ENCODE measurements around the gene CD160.
A peak's percentile ranks its signal among the peaks of the same experiment; 100 is the strongest.
"Not testable (repeated sequence)": the region's sequence is repeated elsewhere in the genome, so short reads cannot be mapped to it uniquely, and the experiment has no call there.

Gene CD160

DNA sequence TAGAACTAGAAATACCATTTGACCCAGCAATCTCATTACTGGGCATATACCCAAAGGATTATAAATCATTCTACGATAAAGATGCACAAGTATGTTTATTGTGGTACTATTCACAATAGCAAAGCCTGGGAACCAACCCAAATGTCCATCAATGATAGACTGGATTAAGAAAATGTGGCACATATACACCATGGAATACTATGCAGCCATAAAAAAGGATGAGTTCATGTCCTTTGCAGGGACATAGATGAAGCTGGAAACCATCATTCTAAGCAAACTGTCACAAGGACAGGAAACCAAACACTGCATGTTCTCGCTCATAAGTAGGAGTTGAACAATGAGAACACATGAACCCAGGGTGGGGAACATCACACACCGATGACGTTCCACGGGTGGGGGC, 6.9 kb downstream of the CD160 start:
- peaks cover 14% of the 10 kb centered on the region for H3K27me3 Mint-ChIP-seq
- not testable (repeated sequence) for H3K27ac Mint-ChIP-seq; DNase-seq; H3K9me3 Mint-ChIP-seq; H3K36me3 Mint-ChIP-seq (ENCODE audit: low read depth); H3K4me3 Mint-ChIP-seq; H3K4me1 Mint-ChIP-seq (ENCODE audit: low read depth)

DNA sequence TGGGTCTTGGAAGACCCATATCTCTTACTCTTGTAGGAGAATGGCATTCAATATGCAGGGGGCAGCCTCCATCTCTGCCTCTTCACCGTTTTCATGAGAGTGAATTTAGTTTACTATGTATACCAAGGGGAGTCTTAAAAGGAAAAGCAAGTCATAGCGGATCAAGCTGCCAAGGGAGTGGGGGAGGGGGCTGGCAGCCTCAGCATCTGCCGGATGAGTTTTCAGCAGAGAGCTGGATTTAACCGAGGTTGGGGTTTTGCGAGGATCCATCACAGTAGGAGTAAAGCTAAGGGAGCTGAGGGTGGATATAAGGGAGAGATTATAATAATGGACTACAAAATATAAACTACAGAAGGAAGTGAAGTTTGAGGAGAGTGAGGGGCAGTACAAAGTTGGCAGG, 9.9 kb downstream of the CD160 start:
- H3K36me3 Mint-ChIP-seq (ENCODE audit: low read depth) = no peaks in the 10 kb centered on the region
- H3K4me3 Mint-ChIP-seq = no peak overlapping the region
- H3K9me3 Mint-ChIP-seq = no peaks in the 10 kb centered on the region
- H3K27me3 Mint-ChIP-seq = no peaks in the 10 kb centered on the region
- no peak overlapping the region for H3K27ac Mint-ChIP-seq
- no peak for DNase-seq
- peaks cover 2% of the 10 kb centered on the region for H3K4me1 Mint-ChIP-seq (ENCODE audit: low read depth)

DNA sequence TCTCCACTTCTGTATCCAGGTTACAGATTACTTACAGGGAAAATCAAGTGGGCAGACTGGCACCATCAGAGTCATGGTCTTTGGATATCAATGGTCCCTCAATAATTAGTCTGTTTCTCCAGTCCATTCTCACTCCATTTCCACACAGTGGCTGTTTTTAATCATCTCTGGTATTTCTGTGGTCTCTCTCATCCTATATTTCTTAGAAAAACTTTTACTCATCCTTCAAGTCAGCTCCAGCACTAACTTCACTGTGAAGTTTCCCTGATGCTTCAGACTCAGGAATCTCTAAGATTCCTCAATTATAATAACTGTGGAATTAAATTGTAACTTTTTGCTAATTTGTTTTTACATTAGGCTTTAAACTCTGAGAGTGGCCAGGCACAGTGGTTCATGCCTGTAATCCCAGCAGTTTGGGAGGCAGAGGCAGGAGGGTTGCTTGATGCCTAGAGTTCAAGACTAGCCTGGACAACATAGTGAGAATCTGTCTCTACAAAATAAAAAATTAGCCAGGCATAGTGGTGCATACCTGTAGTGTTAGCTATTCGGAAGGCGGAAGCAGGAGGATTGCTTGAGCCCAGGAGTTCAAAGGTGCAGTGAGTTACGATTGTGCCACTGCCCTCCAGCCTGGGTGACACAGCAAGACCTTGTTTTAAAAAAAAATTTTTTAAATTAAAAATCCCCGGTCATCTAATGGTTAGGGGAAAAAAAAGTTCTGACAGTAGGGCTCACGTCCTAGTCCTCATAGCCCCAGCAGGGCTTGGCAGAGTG, 10.6 kb downstream of the CD160 start:
- H3K27me3 Mint-ChIP-seq = no peaks in the 10 kb centered on the region
- no peaks in the 10 kb centered on the region for H3K36me3 Mint-ChIP-seq (ENCODE audit: low read depth)
- H3K4me1 Mint-ChIP-seq (ENCODE audit: low read depth) = peaks cover 2% of the 10 kb centered on the region
- H3K27ac Mint-ChIP-seq = no peak overlapping the region
- H3K4me3 Mint-ChIP-seq = no peak overlapping the region
- DNase-seq = no peak
- H3K9me3 Mint-ChIP-seq = no peaks in the 10 kb centered on the region

DNA sequence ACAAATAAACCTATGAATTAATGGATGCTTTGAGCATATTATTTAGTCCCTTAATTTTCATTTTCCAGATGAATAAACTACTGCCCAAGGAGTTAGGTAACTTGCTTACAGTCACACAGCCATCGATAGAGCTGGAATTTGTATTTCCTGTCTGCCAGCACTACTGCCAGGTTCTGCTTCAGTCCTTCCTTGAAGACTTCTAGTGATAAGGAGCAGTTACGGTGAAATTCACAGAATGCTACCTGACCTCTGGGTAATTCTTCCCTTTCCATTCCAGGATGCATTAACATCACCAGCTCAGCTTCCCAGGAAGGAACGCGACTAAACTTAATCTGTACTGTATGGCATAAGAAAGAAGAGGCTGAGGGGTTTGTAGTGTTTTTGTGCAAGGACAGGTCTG, 11.2 kb downstream of the CD160 start:
- H3K27ac Mint-ChIP-seq = no peak overlapping the region
- H3K4me1 Mint-ChIP-seq (ENCODE audit: low read depth) = peaks cover 2% of the 10 kb centered on the region
- DNase-seq = no peak
- no peaks in the 10 kb centered on the region for H3K9me3 Mint-ChIP-seq
- no peaks in the 10 kb centered on the region for H3K36me3 Mint-ChIP-seq (ENCODE audit: low read depth)
- no peaks in the 10 kb centered on the region for H3K27me3 Mint-ChIP-seq
- H3K4me3 Mint-ChIP-seq = no peak overlapping the region

DNA sequence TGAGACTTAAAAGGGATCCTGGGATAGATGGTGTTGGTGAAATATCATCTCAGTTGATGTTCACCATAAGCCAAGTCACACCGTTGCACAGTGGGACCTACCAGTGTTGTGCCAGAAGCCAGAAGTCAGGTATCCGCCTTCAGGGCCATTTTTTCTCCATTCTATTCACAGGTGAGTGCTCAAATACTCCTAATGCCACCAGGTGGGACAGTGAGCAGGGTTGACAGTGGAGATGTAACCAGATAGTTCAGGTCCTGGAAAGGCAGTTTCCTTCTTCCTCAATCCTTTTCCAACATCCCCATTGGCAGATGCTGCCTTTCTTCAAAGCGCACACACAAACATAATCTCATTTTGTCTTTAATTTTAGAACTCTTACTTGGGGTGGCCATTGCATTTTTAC, 11.6 kb downstream of the CD160 start:
- Mint-ChIP-seq H3K27me3 (no peaks in the 10 kb centered on the region), H3K4me3 (no peak overlapping the region), H3K9me3 (no peaks in the 10 kb centered on the region), H3K4me1 (ENCODE audit: low read depth) (peaks cover 2% of the 10 kb centered on the region), H3K36me3 (ENCODE audit: low read depth) (no peaks in the 10 kb centered on the region), H3K27ac (no peak overlapping the region)
- no peak for DNase-seq

DNA sequence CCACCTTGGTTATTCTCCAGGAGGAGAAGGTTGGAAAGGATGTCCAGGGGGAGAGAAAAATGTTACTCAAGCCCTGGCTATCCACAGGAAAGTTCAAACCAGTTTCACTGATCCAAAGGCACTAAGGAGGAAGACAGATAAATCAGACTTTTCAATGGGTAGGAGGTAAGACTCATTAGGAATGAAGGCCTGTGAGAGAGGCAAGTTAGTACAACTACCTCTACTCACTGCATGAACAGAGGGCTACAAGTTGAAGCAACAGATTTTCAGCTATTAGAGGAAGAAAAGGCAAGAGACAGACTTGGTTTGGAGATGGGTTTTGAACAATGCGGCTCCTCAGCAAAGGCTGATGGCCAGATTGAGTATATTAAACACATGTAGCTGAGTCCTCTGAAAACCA, 16.9 kb downstream of the CD160 start:
- H3K27ac Mint-ChIP-seq = no peak overlapping the region
- no peaks in the 10 kb centered on the region for H3K9me3 Mint-ChIP-seq
- H3K36me3 Mint-ChIP-seq (ENCODE audit: low read depth) = peaks cover 4% of the 10 kb centered on the region
- peaks cover 2% of the 10 kb centered on the region for H3K4me1 Mint-ChIP-seq (ENCODE audit: low read depth)
- no peak overlapping the region for H3K4me3 Mint-ChIP-seq
- no peaks in the 10 kb centered on the region for H3K27me3 Mint-ChIP-seq
- DNase-seq = no peak

DNA sequence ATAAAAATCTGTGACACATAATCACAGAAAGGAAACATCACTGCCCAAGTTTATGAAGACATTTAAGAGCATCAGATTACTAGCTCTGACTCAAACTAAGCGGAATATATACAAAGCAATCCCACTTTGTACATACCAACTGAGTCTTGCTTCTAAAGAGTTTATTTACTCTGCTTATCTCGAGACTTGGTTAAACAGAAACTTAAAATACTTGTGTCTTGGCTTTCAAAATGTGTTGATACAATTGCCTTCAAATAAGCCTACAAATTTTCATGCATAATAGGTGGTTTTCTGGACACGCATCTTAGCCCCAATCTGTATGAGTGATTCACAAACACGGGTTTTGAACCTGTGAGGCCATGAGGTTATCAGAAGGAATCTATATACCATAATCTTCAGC, 21.0 kb downstream of the CD160 start:
- Mint-ChIP-seq H3K4me3 (no peak overlapping the region), H3K9me3 (no peaks in the 10 kb centered on the region), H3K36me3 (ENCODE audit: low read depth) (peaks cover 41% of the 10 kb centered on the region), H3K27ac (no peak overlapping the region), H3K27me3 (no peaks in the 10 kb centered on the region), H3K4me1 (ENCODE audit: low read depth) (peaks cover 2% of the 10 kb centered on the region)
- DNase-seq = no peak

DNA sequence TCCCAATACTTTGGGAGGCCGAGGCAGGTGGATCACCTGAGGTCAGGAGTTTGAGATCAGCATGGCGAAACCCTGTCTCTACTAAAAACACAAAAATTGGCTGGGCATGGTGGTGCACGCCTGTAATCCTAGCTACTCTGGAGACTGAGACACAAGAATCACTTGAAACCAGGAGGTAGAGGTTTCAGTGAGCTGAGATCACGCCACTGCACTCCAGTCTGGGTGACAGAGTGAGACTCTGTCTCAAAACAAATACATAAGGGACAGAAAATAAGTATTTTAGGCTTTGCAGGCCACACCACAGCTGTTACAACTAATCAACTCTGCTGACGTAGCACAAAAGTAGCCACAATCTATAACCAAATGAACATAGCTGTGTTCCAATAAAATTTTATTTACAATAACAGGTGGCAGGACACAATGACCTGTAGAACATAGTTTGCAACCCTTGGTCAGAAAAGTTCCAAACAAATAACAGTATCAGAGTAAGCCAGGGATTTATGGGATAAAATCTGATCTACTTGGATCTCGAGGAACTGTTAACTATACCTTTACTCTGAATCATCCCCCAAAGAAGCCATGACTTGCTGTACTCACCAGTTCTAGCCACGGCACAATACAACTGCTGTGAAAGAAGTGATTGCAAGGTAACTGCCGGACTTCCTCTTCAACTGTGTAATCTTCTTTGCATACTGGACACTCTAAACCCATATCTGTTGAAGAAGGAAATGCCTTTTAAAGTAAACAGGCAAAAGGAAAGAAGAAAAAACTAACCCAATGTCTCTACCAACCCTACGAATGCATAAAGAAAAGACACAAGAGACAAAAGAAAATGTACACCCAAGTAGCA, 28.3 kb downstream of the CD160 start:
- Mint-ChIP-seq H3K36me3 (ENCODE audit: low read depth) (peaks cover 85% of the 10 kb centered on the region), H3K27me3 (no peaks in the 10 kb centered on the region), H3K9me3 (no peaks in the 10 kb centered on the region), H3K4me1 (ENCODE audit: low read depth) (peaks cover 10% of the 10 kb centered on the region), H3K27ac (no peak overlapping the region), H3K4me3 (no peak overlapping the region)
- no peak for DNase-seq

DNA sequence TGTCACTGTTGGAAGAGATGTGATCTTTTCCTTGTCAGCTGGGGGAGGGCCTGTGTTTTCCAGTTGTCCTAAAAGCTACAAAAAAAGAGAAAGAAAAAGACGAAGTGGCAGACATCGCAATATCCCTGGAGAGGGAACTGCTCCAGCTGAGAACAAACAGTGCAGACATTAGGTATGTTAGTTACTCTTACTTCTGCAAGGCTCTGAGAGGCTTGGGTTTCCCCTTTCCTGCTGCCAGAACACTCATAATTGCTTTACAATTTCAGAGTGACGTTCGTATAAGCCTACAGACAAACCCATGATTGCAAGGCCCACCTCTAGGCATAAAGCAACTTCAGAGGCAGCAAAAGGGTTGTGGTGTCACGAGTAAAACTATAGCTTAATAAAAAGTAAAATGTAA, 31.1 kb downstream of the CD160 start:
- peaks cover 75% of the 10 kb centered on the region for H3K36me3 Mint-ChIP-seq (ENCODE audit: low read depth)
- H3K4me3 Mint-ChIP-seq = no peak overlapping the region

DNA sequence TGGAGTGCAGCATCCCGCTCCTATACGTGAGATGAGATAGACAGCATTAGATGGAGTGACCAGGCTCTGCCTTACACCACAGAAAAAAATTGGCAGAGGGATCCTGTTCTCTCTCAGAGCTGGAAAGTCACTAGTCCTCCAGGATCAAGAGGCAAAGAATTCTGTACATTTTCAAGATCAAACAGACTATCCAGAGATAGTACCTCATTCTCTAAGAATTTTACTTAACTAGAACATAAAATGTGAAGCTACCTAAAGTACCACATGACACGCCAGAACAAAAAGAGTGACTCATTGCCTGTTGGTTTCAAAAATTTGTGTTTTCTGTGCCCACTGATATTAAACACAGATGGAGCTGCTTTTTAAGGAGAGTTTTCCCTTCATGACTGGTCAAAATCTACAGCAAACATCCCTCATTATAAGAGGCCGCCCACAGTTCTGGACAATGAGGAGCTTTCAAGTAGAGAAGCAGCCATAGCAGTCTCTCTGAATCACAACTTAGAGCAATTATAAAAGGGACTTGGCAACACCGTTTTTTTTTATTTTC, 32.3 kb downstream of the CD160 start:
- DNase-seq = no peak
- H3K9me3 Mint-ChIP-seq = no peaks in the 10 kb centered on the region
- peaks cover 10% of the 10 kb centered on the region for H3K4me1 Mint-ChIP-seq (ENCODE audit: low read depth)
- H3K36me3 Mint-ChIP-seq (ENCODE audit: low read depth) = peaks cover 79% of the 10 kb centered on the region
- H3K4me3 Mint-ChIP-seq = no peak overlapping the region
- no peaks in the 10 kb centered on the region for H3K27me3 Mint-ChIP-seq
- H3K27ac Mint-ChIP-seq = peak overlapping the region; percentile 63

More for the DNA sequence above, 31.1 kb downstream of the CD160 start:
- Mint-ChIP-seq H3K27me3 (no peaks in the 10 kb centered on the region), H3K4me1 (ENCODE audit: low read depth) (peaks cover 10% of the 10 kb centered on the region), H3K9me3 (no peaks in the 10 kb centered on the region), H3K27ac (no peak overlapping the region)
- no peak for DNase-seq

DNA sequence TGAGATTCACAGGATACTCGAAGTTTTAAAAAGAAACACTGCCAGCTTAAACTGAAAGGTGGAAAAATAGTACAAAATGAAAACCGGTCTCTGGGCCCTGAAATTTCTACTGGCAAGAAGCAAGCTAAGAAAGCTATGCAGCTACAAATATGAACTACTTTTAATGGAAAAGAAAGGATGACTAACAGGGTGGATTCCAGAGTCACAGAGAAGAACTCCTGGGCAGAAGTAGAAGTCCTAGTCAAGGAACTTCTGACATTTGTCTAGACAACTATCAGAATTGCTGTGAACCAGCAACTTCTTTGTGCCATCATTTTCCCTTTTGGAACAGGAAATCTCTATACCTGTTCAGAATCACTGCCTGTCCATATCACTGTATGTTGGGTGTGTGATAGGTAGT, 38.1 kb downstream of the CD160 start:
- no peak overlapping the region for H3K27ac Mint-ChIP-seq
- DNase-seq = no peak
- peaks cover 8% of the 10 kb centered on the region for H3K9me3 Mint-ChIP-seq
- peaks cover 8% of the 10 kb centered on the region for H3K4me1 Mint-ChIP-seq (ENCODE audit: low read depth)
- H3K36me3 Mint-ChIP-seq (ENCODE audit: low read depth) = peaks cover 75% of the 10 kb centered on the region
- H3K4me3 Mint-ChIP-seq = no peak overlapping the region
- no peaks in the 10 kb centered on the region for H3K27me3 Mint-ChIP-seq

DNA sequence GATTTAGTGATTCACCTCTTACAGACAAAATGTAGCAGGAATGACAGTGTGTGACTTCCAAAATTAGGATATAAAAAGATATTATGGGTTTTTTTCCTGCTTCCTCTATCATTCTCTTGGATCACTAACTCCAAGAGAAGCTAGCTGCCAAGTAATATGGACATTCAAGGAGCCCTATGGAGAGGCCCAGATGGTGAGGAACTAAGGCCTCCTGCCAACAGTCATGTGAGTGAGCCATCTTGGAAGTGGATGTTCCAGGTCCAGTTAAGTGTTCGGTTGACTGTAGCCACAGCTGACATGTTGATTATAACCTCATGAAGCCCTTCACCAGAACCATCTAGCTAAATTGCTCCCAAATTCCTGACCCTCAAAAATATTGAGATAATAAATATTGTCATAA, 38.8 kb downstream of the CD160 start:
- DNase-seq = no peak
- H3K4me1 Mint-ChIP-seq (ENCODE audit: low read depth) = peaks cover 8% of the 10 kb centered on the region

DNA sequence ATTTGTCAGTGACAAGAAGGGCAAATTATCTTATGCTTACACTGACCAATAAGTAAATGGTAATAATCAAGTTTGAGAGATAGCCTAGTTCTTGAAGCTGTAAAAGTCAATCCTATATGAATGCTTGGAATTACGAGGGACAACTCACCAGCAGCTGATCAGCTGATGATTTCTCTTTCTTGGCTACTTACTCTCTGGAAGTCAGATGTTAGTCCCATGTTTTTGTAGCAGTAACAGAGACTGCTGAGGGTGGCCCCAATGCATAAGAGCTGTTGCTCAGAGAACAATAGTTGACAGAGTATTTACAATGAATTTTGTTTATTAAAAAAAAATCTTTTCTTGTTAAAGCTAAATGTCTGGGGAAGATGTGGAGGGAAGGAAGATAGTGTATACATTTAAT, 39.3 kb downstream of the CD160 start:
- Mint-ChIP-seq H3K9me3 (peaks cover 8% of the 10 kb centered on the region), H3K27me3 (no peaks in the 10 kb centered on the region), H3K4me1 (ENCODE audit: low read depth) (peaks cover 8% of the 10 kb centered on the region), H3K4me3 (no peak overlapping the region), H3K27ac (no peak overlapping the region), H3K36me3 (ENCODE audit: low read depth) (peaks cover 72% of the 10 kb centered on the region)
- DNase-seq = no peak

More for the DNA sequence above, 38.8 kb downstream of the CD160 start:
- Mint-ChIP-seq H3K27ac (no peak overlapping the region), H3K9me3 (peaks cover 8% of the 10 kb centered on the region), H3K36me3 (ENCODE audit: low read depth) (peaks cover 75% of the 10 kb centered on the region), H3K27me3 (no peaks in the 10 kb centered on the region), H3K4me3 (no peak overlapping the region)

DNA sequence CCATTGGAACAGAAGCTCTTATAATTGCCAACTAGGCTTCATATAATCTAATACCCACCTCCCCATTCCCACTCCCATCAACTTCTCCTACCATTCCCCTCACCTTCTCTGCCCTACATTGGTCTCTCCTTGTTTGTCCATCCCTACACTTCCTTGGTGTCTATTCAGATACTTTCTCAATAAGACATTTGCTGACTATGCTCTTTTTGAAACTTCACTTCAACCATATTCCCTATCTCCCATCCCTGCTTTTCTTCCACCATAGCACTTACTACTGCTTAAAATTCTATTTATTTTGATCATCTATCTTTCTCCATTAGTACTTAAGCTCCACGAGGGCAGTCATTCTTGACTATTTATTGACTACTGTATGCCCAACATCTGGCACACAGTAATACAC, 40.4 kb downstream of the CD160 start:
- Mint-ChIP-seq H3K27ac (no peak overlapping the region), H3K4me1 (ENCODE audit: low read depth) (peaks cover 8% of the 10 kb centered on the region), H3K27me3 (no peaks in the 10 kb centered on the region), H3K36me3 (ENCODE audit: low read depth) (peaks cover 73% of the 10 kb centered on the region), H3K9me3 (peaks cover 8% of the 10 kb centered on the region), H3K4me3 (no peak overlapping the region)
- no peak for DNase-seq

DNA sequence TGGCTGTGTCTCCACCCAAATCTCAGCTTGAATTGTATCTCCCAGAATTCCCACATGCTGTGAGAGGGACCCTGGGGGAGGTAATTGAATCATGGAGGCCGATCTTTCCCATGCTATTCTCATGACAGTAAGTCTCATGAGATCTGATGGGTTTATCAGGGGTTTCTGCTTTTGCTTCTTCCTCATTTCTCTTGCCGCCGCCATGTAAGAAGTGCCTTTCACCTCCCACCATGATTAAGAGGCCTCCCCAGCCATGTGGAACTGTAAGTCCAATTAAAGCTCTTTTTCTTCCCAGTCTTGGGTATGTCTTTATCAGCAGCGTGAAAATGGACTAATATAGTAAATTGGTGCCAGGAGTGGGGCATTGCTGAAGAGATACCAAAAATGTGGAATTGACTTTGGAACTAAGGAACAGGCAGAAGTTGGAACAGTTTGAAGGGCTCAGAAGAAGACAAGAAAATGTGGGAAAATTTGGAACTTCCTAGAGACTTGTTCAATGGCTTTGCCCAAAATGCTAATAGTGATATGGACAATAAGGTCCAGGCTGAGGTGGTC, 41.2 kb downstream of the CD160 start:
- not testable (repeated sequence) for H3K4me3 Mint-ChIP-seq; H3K9me3 Mint-ChIP-seq; DNase-seq; H3K27me3 Mint-ChIP-seq; H3K4me1 Mint-ChIP-seq (ENCODE audit: low read depth); H3K27ac Mint-ChIP-seq
- H3K36me3 Mint-ChIP-seq (ENCODE audit: low read depth) = peaks cover 71% of the 10 kb centered on the region
